ENCODE measurements around the gene CORO7.

DNA sequence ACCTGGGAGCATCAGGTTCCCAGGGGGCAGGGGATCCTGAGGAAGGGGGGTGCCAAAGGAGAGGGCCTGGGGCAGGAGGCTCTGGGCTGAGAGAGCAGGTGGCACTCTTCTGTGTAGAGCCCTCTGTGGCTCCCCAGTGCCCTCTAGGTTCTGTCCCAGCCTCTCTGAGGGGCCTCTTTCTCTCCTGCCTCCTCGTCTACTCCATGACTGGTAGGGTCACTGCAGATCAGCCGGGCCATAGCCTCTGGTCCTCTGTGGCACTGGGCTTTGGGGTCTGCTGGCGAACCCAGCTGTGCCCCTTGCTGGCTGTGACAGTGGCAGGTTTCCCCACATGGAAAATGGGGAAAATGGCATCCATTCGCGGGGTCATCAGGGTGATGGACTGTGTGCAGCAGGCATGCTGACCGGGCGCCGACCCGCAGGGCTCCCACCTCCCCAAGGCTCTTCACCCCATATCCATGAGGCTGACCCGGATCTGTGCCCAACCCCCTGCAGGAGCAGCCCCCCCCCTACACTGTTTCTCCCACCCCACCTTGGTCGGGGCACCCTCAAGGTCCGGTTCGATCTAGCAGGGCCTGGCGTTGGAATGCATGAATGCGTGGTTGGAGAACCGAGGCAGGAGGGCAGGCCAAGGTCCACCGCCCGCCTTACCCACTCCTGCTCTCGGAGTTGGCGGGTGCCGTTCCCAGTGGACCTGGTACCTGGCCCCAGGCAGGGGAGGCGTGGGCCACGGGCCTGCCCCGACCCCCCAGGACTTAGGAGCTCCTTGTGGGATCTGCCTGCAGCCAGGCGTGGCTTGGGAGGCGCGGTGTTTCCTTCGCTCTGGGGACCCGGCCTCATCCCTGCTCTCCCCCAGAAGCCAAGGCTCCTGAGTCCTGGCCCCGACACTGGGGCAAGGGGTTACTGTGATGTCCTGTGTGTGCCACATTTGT is 94.0 kb downstream of the CORO7 start:
- TF ChIP-seq, protein P1, sequence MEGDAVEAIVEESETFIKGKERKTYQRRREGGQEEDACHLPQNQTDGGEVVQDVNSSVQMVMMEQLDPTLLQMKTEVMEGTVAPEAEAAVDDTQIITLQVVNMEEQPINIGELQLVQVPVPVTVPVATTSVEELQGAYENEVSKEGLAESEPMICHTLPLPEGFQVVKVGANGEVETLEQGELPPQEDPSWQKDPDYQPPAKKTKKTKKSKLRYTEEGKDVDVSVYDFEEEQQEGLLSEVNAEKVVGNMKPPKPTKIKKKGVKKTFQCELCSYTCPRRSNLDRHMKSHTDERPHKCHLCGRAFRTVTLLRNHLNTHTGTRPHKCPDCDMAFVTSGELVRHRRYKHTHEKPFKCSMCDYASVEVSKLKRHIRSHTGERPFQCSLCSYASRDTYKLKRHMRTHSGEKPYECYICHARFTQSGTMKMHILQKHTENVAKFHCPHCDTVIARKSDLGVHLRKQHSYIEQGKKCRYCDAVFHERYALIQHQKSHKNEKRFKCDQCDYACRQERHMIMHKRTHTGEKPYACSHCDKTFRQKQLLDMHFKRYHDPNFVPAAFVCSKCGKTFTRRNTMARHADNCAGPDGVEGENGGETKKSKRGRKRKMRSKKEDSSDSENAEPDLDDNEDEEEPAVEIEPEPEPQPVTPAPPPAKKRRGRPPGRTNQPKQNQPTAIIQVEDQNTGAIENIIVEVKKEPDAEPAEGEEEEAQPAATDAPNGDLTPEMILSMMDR (IDR thresholded peaks at IDR 0.05 in 8 of 11, conservative IDR thresholded peaks at IDR 0.05 in 3 of 11), result no peak
- no peak for TF ChIP-seq POLR2AphosphoS5 (IDR thresholded peaks at IDR 0.05)
- no peak for TF ChIP-seq POLR2A (IDR thresholded peaks at IDR 0.05)
